ENCODE measurements around the gene LARP6.

Gene LARP6

DNA sequence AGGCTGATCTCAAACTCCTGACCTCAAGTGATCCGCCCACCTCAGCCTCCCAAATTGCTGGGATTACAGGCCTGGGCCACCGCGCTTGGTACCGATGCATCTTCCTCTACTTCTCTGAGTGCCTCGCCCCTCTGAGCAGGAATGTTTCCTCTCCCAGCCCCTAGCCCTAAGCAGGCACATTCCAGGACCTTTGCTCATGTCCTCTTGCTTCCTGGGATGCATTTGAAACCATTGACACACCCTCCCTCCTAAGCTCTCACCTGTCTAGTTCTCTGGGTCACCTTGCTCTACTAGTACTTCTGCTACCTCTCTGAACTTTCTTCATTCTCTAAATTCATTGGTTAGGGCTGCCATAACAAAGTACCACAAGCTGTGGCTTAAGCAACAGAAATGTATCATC is 72.7 kb downstream of the LARP6 start:
- H3K27ac ChIP-seq = no peak overlapping the region
- TF ChIP-seq, protein P1, sequence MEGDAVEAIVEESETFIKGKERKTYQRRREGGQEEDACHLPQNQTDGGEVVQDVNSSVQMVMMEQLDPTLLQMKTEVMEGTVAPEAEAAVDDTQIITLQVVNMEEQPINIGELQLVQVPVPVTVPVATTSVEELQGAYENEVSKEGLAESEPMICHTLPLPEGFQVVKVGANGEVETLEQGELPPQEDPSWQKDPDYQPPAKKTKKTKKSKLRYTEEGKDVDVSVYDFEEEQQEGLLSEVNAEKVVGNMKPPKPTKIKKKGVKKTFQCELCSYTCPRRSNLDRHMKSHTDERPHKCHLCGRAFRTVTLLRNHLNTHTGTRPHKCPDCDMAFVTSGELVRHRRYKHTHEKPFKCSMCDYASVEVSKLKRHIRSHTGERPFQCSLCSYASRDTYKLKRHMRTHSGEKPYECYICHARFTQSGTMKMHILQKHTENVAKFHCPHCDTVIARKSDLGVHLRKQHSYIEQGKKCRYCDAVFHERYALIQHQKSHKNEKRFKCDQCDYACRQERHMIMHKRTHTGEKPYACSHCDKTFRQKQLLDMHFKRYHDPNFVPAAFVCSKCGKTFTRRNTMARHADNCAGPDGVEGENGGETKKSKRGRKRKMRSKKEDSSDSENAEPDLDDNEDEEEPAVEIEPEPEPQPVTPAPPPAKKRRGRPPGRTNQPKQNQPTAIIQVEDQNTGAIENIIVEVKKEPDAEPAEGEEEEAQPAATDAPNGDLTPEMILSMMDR (IDR thresholded peaks at IDR 0.05) = no peak
- no peak for TF ChIP-seq ZFX (IDR thresholded peaks at IDR 0.05; ENCODE audit: borderline replicate concordance)

All from 22Rv1 (cell line).